K562 (cell line): ENCODE measurements around the gene EPHA2. TPM values are rescaled to one million over a fixed set of nuclear protein-coding genes. Genes with fewer than 3 reads are reported as not detected.

Experiments
- ATAC-seq: fragments of 200-7000 bp; cut with Tn5 transposase; 3 replicates; pipeline ENCODE4 v1.9.1; 2020; ENCODE audit warnings: moderate library complexity
- BruUV-seq: library from RNA; stranded (reverse); fragments of 400-500 nt; replicated peaks from 2 replicates; lab custom pipeline; 2021; lab: Mats Ljungman, UMichigan
- CTCF ChIA-PET: fragments of 300-600 bp; formaldehyde crosslinking; extraction: SDS; loops from one replicate; lab custom pipeline; 2021; ENCODE audit warnings: low intra/inter-chr PET ratio; lab: Yijun Ruan, JAX
- POLR2A ChIA-PET: fragments of 300-600, 350-650 bp; sonication (Branson Sonifier 250); formaldehyde crosslinking; extraction: SDS; loops from one replicate; lab custom pipeline; 2021; ENCODE audit warnings: antibody characterized with exemption, inconsistent platforms; lab: Yijun Ruan, JAX
- DNase-seq, 4 experiments: peaks; one replicate each; pipeline versions ENCODE4 v3.0.0 to v3.0.0-alpha.2; 2011 to 2018; ENCODE audit warnings: low spot score in 3 of 4, mixed read lengths in 3 of 4; ENCODE audit errors: extremely low read depth in 1 of 4
- FAIRE-seq: peaks from 2 replicates; lab custom pipeline; 2011; peaks lifted over from hg19 to GRCh38; lab: Jason Lieb, UNC
- H2AFZ ChIP-seq: 2 replicates; pipeline ENCODE4 v1.6.0; 2011; ENCODE audit warnings: low read depth, low read length, control low read depth, inconsistent platforms
- H3K27ac ChIP-seq: fragments of 200-600 bp; 3 replicates; pipeline ENCODE4 v1.8.0; 2011; ENCODE audit warnings: low read depth, mild to moderate bottlenecking, control low read depth, inconsistent platforms, low read length, moderate library complexity, mixed read lengths; ENCODE audit errors: extremely low read depth
- H3K27me3 ChIP-seq, 2 experiments: fragments of 300-600 bp in 1 of 2; 2 replicates in 1 of 2; 3 replicates in 1 of 2; pipeline versions ENCODE4 v1.6.0 to v1.8.0; 2011; ENCODE audit warnings: inconsistent platforms in 2 of 2, low read length in 2 of 2, mild to moderate bottlenecking in 1 of 2, mixed read lengths in 1 of 2, moderate library complexity in 1 of 2; ENCODE audit not compliant: control insufficient read depth in 2 of 2, insufficient read depth in 2 of 2
- H3K36me3 ChIP-seq: fragments of 300-600 bp; 3 replicates; pipeline ENCODE4 v1.8.0; 2011; ENCODE audit warnings: mild to moderate bottlenecking, low read length, inconsistent platforms; ENCODE audit not compliant: control insufficient read depth, insufficient read depth
- H3K4me1 ChIP-seq, 2 experiments: fragments of 200-600 bp in 1 of 2; replicated peaks in 1 of 2; 2 replicates in 1 of 2; 3 replicates in 1 of 2; pipeline versions ENCODE4 v1.5.1 to v1.8.0; 2011; ENCODE audit warnings: inconsistent platforms in 2 of 2, low read length in 2 of 2, mild to moderate bottlenecking in 1 of 2, mixed read lengths in 1 of 2, moderate library complexity in 1 of 2; ENCODE audit not compliant: control insufficient read depth in 2 of 2, insufficient read depth in 2 of 2
- H3K4me2 ChIP-seq: 2 replicates; pipeline ENCODE4 v1.6.1; 2011; ENCODE audit warnings: low read length, control low read depth, inconsistent platforms, mixed read lengths; ENCODE audit not compliant: insufficient read depth
- H3K4me3 ChIP-seq: fragments of 200-600 bp; sonication (generic), shearing (Covaris generic); 2 replicates; pipeline ENCODE4 v1.5.1; 2016; ENCODE audit warnings: control low read depth, inconsistent platforms
- H3K79me2 ChIP-seq: fragments of 200-600 bp; 3 replicates; pipeline ENCODE4 v1.8.0; 2011; ENCODE audit warnings: low read length, inconsistent platforms; ENCODE audit not compliant: control insufficient read depth, insufficient read depth
- H3K9ac ChIP-seq, 2 experiments: 2 replicates each; pipeline versions ENCODE4 v1.6.0 to v1.6.1; 2011; ENCODE audit warnings: low read depth in 2 of 2, low read length in 2 of 2, control low read depth in 1 of 2, inconsistent platforms in 1 of 2, mild to moderate bottlenecking in 1 of 2, mixed read lengths in 1 of 2; ENCODE audit not compliant: insufficient read depth in 1 of 2
- H3K9me1 ChIP-seq: one replicate; pipeline ENCODE4 v1.6.0; 2011; ENCODE audit warnings: inconsistent platforms, mild to moderate bottlenecking, low read length, moderate library complexity; ENCODE audit not compliant: control insufficient read depth, insufficient read depth
- H3K9me3 ChIP-seq: replicated peaks from 2 replicates; pipeline ENCODE4 v1.5.1; 2011; ENCODE audit warnings: low read depth, low read length, inconsistent platforms; ENCODE audit not compliant: control insufficient read depth, insufficient read depth
- H4K20me1 ChIP-seq: replicated peaks from 2 replicates; pipeline ENCODE4 v1.6.1; 2011; ENCODE audit warnings: low read length, inconsistent platforms, mixed read lengths; ENCODE audit not compliant: control insufficient read depth, insufficient read depth
- CBFB ChIP-seq: sonication (generic); formaldehyde crosslinking; IDR thresholded peaks from 2 replicates; pipeline ENCODE4 v1.4.0; 2020; ENCODE audit warnings: mild to moderate bottlenecking, missing genetic modification reagents
- CTCF ChIP-seq, 3 experiments: IDR thresholded peaks in 2 of 3; conservative IDR thresholded peaks in 1 of 3; 2 replicates each; pipeline ENCODE4 v1.5.1; 2011 to 2012; ENCODE audit warnings: low read length in 3 of 3, mild to moderate bottlenecking in 3 of 3, control low read depth in 2 of 3, improper control_type of control experiment in 1 of 3, inconsistent platforms in 1 of 3, low read depth in 1 of 3, mixed read lengths in 1 of 3, moderate library complexity in 1 of 3; ENCODE audit not compliant: insufficient read depth in 2 of 3
- NFXL1 ChIP-seq: fragments of 450-650 bp; formaldehyde crosslinking; IDR thresholded peaks from 2 replicates; pipeline ENCODE4 v1.4.0; 2021; ENCODE audit warnings: mild to moderate bottlenecking
- RAD21 ChIP-seq, 2 experiments: fragments of 250-450 bp in 1 of 2; fragments of 450-650 bp in 1 of 2; sonication (Bioruptor Pico) in 1 of 2; formaldehyde crosslinking in 1 of 2; IDR thresholded peaks in 1 of 2; conservative IDR thresholded peaks in 1 of 2; 2 replicates each; pipeline versions ENCODE4 v1.4.0 to v1.8.0; 2020 to 2022; ENCODE audit warnings: mild to moderate bottlenecking in 2 of 2, moderate library complexity in 1 of 2
- REST ChIP-seq, 2 experiments: fragments of 450-650 bp; formaldehyde crosslinking in 1 of 2; IDR thresholded peaks; 2 replicates each; pipeline versions ENCODE4 v1.4.0 to v1.6.1; 2014 to 2020; ENCODE audit warnings: mild to moderate bottlenecking in 2 of 2, borderline replicate concordance in 1 of 2, low read depth in 1 of 2
- ZSCAN29 ChIP-seq: fragments of 450-650 bp; IDR thresholded peaks from 2 replicates; pipeline ENCODE4 v1.6.1; 2017
- WGBS: fragments of 100-300 bp; shearing (Covaris generic); methylation state at CpG from one replicate; pipeline ENCODE4 v1.1.6; 2016; ENCODE audit warnings: low coverage, mixed read lengths; ENCODE audit not compliant: insufficient coverage; ENCODE audit errors: missing lambda C conversion rate; 5-methylcytosine and 5-hydroxymethylcytosine counted together
- in situ Hi-C: fragments of 300-500 bp; cut with MboI; formaldehyde crosslinking; loops from 4 replicates; pipeline ENCODE4 v1.15.0; 2018; ENCODE audit warnings: inconsistent platforms, mixed read lengths
- intact Hi-C: fragments of 100-400 bp; cut with micrococcal nuclease; formaldehyde crosslinking; loops from 2 replicates; pipeline ENCODE4 v1.14.2; 2022
- polyA plus RNA-seq, 8 experiments: library from polyadenylated mRNA; depleted of rRNA in 4 of 8; stranded (reverse) in 5 of 8; unstranded in 3 of 8; fragments of >200 nt; fragmentation: Nextera tagmentation in 2 of 8; fragmentation: Illumina TruSeq in 1 of 8; extraction: Ambion mirVana in 2 of 8; extraction: Trizol in 1 of 8; gene quantifications; 2 replicates each; pipeline versions ENCODE4 v1.2.1 to v1.2.3, GENCODE V29; 2011 to 2014; ENCODE audit warnings: inconsistent platforms in 1 of 8, missing spikeins in 1 of 8
- total RNA-seq, 7 experiments: library from RNA; depleted of rRNA in 6 of 7; stranded (reverse); fragments of >200 nt in 6 of 7; fragmentation: Illumina TruSeq in 2 of 7; extraction: Trizol in 2 of 7; gene quantifications; 2 replicates each; pipeline versions ENCODE4 v1.2.1 to v1.2.3, GENCODE V29; 2011 to 2021; ENCODE audit warnings: low replicate concordance in 1 of 7

Gene EPHA2
- total and polyA plus RNA-seq, 9 of the 15 experiments (the other 6 are each of a cell fraction or from before 2014, with no cell fraction given), result 0.04 to 0.40 (median 0.07) TPM; not detected in 4

DNA sequence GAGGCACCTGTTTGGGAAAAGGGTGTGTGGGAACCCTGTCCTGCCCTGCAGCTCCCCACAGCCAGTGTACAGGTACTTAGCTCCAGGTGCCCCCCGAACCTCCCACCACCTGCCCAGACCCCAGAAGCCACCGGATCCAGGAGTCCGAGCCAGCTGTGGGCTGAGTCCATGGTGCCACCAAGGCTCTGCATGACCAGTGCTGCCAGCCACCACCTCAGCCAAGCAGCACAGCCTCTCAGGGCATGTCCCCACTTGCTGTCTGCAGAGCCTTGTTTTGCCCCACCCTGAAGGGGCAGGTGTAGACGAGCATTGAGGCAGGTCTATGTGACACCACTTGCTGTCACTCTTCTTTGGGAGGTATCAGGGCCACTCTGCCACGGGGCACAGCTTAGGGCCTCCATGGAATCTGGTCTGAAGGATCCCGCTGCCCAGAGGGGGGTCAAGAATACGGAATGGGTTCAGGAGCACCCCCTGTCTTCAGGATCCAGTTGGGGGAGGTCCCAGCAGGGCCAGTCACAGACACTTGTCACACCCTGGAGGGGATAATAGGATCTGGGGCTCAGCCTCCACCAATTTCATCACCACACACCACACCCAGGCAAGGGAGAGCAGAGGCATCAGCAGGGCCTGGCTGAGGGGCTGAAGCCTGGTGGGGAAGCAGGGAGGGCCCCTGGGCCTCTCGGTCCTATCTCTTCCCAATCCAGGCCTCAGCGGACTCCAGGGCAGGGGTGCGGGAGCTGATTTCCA, 28.9 kb upstream of the EPHA2 start:
- Histone ChIP-seq H3K79me2 (no peaks in the 10 kb centered on the region), H3K27me3 (no peaks in the 10 kb centered on the region), H3K27ac (no peak overlapping the region), H3K9me1 (no peaks in the 10 kb centered on the region), H3K4me3 (no peak overlapping the region), H3K4me2 (no peak overlapping the region), H4K20me1 (no peaks in the 10 kb centered on the region), H3K9ac (peak overlapping the region in 1 of 2 experiments; percentile 82; a peak in 2 of 4 replicates), H3K9me3 (no peaks in the 10 kb centered on the region), H2AFZ (no peak overlapping the region; the same call in 1 of the 2 replicates), H3K36me3 (no peaks in the 10 kb centered on the region), H3K4me1 (peaks cover 6 to 32% of the 10 kb centered on the region in 2 experiments; a peak in 4 of 5 replicates)
- no peak for FAIRE-seq
- intact Hi-C loops, result no loop called here
- DNase-seq, result no peak
- no TSS peak for BruUV-seq
- in situ Hi-C loops, result loop anchor here (5.0 kb wide), 1 partner anchor 102 kb away; no protein-coding TSS in a partner anchor
- WGBS, result 72% methylated on average over 10 of the region's 10 CpGs
- ChIA-PET CTCF (interaction anchor here (7.5 kb wide), 1 partner anchor 105 kb away, joined by 208 read pairs; no protein-coding TSS in a partner anchor), POLR2A (no interaction called here)
- peak; percentile 47 for ATAC-seq
- TF ChIP-seq CBFB (CRISPR knock-in tag) (0 out of 2 replicates have a peak, but pooled peaks have one; percentile 43), REST (IDR thresholded peaks at IDR 0.05; ENCODE audit: borderline replicate concordance) (peak; percentile 35; the same call in 1 of the 2 replicates), REST (CRISPR knock-in tag; IDR thresholded peaks at IDR 0.05; ENCODE audit: low read depth) (no peak), CTCF (IDR thresholded peaks at IDR 0.05 in 2 of 3, conservative IDR thresholded peaks at IDR 0.05 in 1 of 3; ENCODE audit: insufficient read depth in 2 of 3, low read depth in 1 of 3, low read length in 3 of 3) (peak in 2 of 3 experiments; percentile 26 to 75; a peak in 4 of 6 replicates), RAD21 (CRISPR knock-in tag; conservative IDR thresholded peaks at IDR 0.05 in 1 of 2, IDR thresholded peaks at IDR 0.05 in 1 of 2) (peak in 1 of 2 experiments; percentile 24; a peak in 1 of 4 replicates), ZSCAN29 (peak; percentile 74), NFXL1 (CRISPR knock-in tag) (no peak)
